ENCODE data around the gene FAM32A. TPM values are rescaled to one million over a fixed set of nuclear protein-coding genes. Genes with fewer than 3 reads are reported as not detected.

FAM32A gene
- 113 and 126 TPM in 2 replicates for total RNA-seq (2022)
- percentile 89 among the genes with signal in this experiment for Bru-seq, nascent RNA
- percentile 94 among the genes with signal in this experiment for BruChase-seq, experiment 1, labeled RNA remaining after a 2-hour chase
- percentile 95 among the genes with signal in this experiment for BruChase-seq, experiment 2, labeled RNA remaining after a 6-hour chase
- long read RNA-seq, transcript FAM32A-205 (3 exons, 1,168 nt), result minor isoform, 66 of 445 reads
- long read RNA-seq, transcript FAM32A-201 (4 exons, 1,455 nt), result major isoform, 346 of 445 reads
- long read RNA-seq, transcript FAM32A-204 (3 exons, 798 nt), result minor isoform, 13 of 445 reads
- long read RNA-seq, partial matches to known transcripts, result 14 of 445 reads
- long read RNA-seq, other reads (novel, unspliced or antisense), result 6 of 445 reads

GRCh38 chr19:16185123-16185767, at the start of gene FAM32A:
TSS of gene FAM32A (plus strand) at chr19:16185410. CDS start at chr19:16185443, 33 bp downstream.
- POLR2A ChIA-PET, result interaction anchor here (0.7 to 1.8 kb wide), 10 partner anchors 12 to 348 kb away, joined by 3 to 28 read pairs (median 7); partner anchors contain the start of genes AP1M1 and TPM4
- BruUV-seq (replicated peaks), result no TSS peak
- H3K36me3 ChIP-seq (ENCODE audit: control insufficient read depth, insufficient read depth, low read length), result peaks cover 11% of the 10 kb centered on the region

GRCh38 chr19:16135430-16136127, 49.6 kb upstream of the FAM32A start:
- Histone ChIP-seq H3K4me1 (no peaks in the 10 kb centered on the region), H3K27me3 (replicated peaks; ENCODE audit: control insufficient read depth, insufficient read depth, low read length) (no peaks in the 10 kb centered on the region), H3K36me3 (ENCODE audit: control insufficient read depth, insufficient read depth, low read length) (peaks cover 2% of the 10 kb centered on the region; the same call in 1 of the 2 replicates), H3K4me3 (ENCODE audit: low read depth, low read length) (no peak overlapping the region), H3K9me3 (no peaks in the 10 kb centered on the region)
- Mint-ChIP-seq H3K9me3 (ENCODE audit: unreplicated experiment) (peaks cover 14% of the 10 kb centered on the region), H3K27ac (ENCODE audit: unreplicated experiment) (no peak overlapping the region), H3K36me3 (ENCODE audit: insufficient read depth, unreplicated experiment) (peaks cover 60% of the 10 kb centered on the region), H3K27me3 (ENCODE audit: insufficient read depth, unreplicated experiment) (no peaks in the 10 kb centered on the region), H3K4me3 (ENCODE audit: unreplicated experiment) (no peak overlapping the region), H3K4me1 (ENCODE audit: low read depth, unreplicated experiment) (no peaks in the 10 kb centered on the region)
- no peak for TF ChIP-seq CTCF (IDR thresholded peaks at IDR 0.05; ENCODE audit: insufficient read depth in 1 of 2, low read depth in 1 of 2, low read length in 1 of 2, severe bottlenecking in 1 of 2, unreplicated experiment in 1 of 2)
- intact Hi-C loops (cut with micrococcal nuclease; ENCODE audit: unreplicated experiment), result no loop called here
- BruUV-seq (replicated peaks), result no TSS peak
- ChIA-PET POLR2A (no interaction called here), CTCF (interaction anchor here (0.6 kb wide), 1 partner anchor 47 kb away, joined by 6 read pairs; no protein-coding TSS in a partner anchor)
- DNase-seq, result peak in 1 of 2 experiments; percentile 12

More at GRCh38 chr19:16185123-16185767, at the start of gene FAM32A:
- H3K4me1 ChIP-seq, result peaks cover 22% of the 10 kb centered on the region
- H3K27me3 Mint-ChIP-seq (ENCODE audit: insufficient read depth, unreplicated experiment), result no peaks in the 10 kb centered on the region
- intact Hi-C loops (cut with micrococcal nuclease; ENCODE audit: unreplicated experiment), result loop anchor here (2.0 to 10.0 kb wide), 2 partner anchors 160 to 350 kb away; no protein-coding TSS in a partner anchor
- H3K9me3 Mint-ChIP-seq (ENCODE audit: unreplicated experiment), result no peaks in the 10 kb centered on the region
- peaks cover 10% of the 10 kb centered on the region for H3K4me1 Mint-ChIP-seq (ENCODE audit: low read depth, unreplicated experiment)
- DNase-seq, result peak; percentile 98
- peak in 1 of 2 experiments; percentile 14 for TF ChIP-seq CTCF (IDR thresholded peaks at IDR 0.05; ENCODE audit: insufficient read depth in 1 of 2, low read depth in 1 of 2, low read length in 1 of 2, severe bottlenecking in 1 of 2, unreplicated experiment in 1 of 2)
- no peaks in the 10 kb centered on the region for H3K27me3 ChIP-seq (replicated peaks; ENCODE audit: control insufficient read depth, insufficient read depth, low read length)
- peak within 1 kb of the TSS; percentile 99 for H3K27ac Mint-ChIP-seq (ENCODE audit: unreplicated experiment)
- no peaks in the 10 kb centered on the region for H3K9me3 ChIP-seq
- CTCF ChIA-PET, result interaction anchor here (0.5 to 2.7 kb wide), 16 partner anchors 10 to 349 kb away, joined by 3 to 19 read pairs (median 4); partner anchors contain the start of genes AP1M1, RAB8A and TPM4
- peaks cover 54% of the 10 kb centered on the region for H3K36me3 Mint-ChIP-seq (ENCODE audit: insufficient read depth, unreplicated experiment)
- peak within 1 kb of the TSS; percentile 100 for H3K4me3 Mint-ChIP-seq (ENCODE audit: unreplicated experiment)
- H3K4me3 ChIP-seq (ENCODE audit: low read depth, low read length), result peak within 1 kb of the TSS; percentile 80

All from Caco-2 (cell line).